ENCODE measurements around the gene DNAJC5G.

- no peak for TF ChIP-seq CTCF (IDR thresholded peaks at IDR 0.05)
- TF ChIP-seq EZH2 (IDR thresholded peaks at IDR 0.05; ENCODE audit: borderline replicate concordance, insufficient read depth, low read depth, low read length, poor library complexity, severe bottlenecking), result no peak
Measured at GRCh38 chr2:27265536-27265870, 9.7 kb upstream of the DNAJC5G start.

Data from B cell (primary cell).